ENCODE results near the gene NCSTN.
A peak's percentile ranks its signal among the peaks of the same experiment; 100 is the strongest.
"Not testable (repeated sequence)": the region's sequence is repeated elsewhere in the genome, so short reads cannot be mapped to it uniquely, and the experiment has no call there.

NCSTN gene

DNA sequence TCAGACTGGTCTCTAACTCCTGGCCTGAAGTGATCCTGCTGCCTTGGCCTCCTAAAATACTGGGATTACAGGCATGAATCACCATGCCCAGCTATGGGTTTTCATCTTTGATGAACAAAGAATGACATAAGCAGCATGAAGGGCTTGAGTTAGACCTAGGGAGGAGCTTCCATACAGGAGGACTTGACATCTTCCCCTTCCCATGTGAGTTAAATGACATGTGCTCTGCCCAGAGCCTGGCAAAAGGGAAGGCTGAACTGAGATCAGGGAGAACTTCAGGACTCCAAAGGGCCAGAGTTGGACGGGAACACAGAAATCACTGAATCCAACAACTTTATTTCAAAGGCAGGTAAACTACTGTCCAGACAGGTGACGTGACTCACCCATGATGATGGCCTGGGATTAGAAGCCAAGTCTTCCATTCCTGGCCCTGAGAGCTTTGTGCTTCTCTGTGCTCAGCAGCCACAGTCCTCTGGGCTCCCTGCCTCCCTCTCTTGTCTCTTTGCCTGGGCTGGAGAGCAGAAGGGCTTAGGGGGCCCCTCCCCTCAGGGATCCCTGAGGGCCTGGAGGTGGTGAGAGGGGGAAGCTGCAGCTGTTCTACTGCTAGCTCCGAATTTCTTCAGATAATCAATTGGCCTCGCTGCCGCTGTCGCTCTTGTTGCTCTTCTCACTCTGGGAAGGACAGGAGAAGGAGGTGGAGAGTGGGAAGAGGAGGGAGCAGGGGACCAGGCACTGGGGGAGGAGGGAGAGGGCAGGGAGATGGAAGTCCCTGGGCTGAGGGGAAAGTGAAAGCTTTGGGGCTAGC lies 31.3 kb downstream of the NCSTN start:
- peak; percentile 72 for DNase-seq

DNA sequence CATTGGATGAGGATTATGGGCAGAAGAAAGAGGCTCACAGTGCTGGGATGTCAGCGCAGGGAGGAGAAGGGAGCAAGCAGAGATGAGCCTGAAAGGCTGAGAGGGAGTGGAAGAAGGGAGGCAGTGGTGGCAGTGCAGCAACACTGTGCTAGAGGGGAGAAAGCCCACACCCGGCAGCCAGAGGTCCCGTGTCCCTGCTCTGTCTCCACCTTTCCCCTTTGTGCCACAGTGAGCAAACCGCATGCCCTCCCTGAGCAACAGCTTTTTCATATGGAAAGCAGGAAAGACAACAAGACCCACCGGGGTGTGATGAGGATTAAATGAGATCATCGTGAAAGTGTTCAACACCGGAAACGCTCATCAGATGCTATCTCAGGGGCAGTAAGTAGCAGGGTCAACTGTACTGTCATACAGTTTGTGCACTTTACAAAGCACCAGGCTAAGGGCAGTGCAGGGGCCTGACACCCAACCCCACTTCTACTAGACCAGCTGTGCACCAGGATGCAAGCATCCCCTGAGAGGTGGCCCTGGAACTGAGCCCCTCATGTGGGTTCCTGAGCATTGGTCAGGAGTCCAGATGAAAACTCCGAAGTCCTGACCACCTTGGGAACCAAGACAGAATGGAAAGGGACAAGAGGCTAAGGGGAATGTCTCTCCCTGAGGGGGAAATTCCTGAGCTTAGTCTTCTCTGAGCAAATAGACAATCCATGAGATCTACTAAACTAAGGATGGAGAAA lies 32.8 kb downstream of the NCSTN start:
- peak; percentile 67 for DNase-seq

DNA sequence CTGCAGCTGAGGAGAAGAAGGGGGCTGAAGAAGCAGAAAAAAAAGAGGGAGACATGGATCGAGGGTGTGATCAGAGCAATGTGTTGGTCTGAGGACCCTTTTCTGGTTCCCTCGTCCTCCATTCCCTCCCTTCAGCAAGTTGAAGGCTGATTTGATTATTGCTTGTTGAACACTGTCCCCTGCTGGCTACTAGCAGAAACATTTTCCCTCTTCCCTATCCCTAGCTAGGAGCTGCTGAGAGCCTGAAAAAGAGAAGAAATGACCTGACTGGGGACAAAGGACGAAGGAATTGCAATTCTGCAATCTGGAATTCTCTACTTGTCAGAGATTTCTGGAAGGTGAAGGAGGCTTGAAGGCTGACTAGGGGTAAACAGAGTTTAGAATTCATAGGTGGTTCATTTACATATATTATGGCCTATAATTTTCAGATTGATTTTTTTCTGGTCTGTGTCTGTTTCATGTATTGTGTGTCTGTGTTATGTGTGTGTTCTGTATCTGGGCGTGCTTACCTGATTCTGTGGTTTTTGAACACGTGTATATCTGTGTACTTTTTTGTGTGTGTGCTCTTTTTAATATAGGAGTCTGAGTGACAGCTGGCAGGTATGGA lies 33.4 kb downstream of the NCSTN start:
- peak; percentile 76 for DNase-seq

DNA sequence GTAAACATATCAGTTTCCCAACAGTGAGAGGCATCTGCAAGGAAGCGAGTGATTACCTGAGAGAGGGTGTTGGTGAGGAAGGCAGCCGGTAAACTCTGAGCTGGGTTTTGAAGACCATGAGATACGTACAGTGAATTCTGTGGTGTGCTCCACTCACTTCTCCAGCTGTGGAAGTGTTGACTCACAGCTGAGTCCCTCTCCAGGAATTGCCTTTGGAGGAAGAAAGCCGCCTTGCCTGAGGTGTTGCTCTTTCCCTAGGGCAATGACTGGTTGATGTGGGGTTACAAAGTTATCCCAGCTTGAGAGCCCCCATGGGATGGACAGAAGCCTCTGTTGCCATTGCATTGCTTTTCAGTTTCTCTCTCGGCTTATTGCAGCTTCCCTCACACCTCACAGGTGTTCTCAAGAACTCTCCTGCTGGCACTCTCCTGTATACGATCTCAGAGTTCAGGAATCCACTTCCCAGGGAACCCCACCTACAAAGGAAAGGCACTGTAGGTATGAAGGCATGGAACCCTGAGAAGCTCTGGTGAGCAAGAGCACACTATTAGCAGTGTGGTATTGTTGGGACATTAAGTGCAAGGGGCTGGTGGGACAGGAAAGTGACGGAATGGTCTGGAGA lies 34.5 kb downstream of the NCSTN start:
- DNase-seq, result no peak

DNA sequence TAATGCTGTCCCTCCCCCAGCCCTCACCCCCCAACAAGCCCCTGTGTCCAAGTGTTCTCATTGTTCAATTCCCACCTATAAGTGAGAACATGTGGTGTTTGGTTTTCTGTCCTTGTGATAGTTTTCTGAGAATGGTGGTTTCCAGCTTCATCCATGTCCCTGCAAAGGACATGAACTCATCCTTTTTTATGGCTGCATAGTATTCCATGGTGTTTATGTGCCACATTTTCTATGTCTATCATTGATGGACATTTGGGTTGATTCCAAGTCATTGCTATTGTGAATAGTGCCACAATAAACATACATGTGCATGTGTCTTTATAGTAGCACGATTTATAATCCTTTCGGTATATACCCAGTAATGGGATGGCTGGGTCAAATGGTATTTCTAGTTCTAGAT lies 41.6 kb downstream of the NCSTN start:
- not testable (repeated sequence) for DNase-seq

DNA sequence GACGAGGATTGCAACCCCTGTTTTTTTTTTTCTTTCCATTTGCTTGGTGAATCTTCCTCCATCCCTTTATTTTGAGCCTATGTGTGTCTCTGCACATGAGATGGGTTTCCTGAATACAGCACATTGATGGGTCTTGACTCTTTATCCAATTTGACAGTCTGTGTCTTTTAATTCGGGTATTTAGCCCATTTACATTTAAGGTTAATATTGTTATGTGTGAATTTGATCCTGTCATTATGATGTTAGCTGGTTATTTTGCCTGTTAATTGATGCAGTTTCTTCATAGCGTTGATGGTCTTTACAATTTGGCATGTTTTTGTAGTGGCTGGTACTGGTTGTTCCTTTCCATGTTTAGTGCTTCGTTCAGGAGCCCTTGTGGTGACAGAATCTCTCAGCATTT lies 45.2 kb downstream of the NCSTN start:
- DNase-seq, result not testable (repeated sequence)

DNA sequence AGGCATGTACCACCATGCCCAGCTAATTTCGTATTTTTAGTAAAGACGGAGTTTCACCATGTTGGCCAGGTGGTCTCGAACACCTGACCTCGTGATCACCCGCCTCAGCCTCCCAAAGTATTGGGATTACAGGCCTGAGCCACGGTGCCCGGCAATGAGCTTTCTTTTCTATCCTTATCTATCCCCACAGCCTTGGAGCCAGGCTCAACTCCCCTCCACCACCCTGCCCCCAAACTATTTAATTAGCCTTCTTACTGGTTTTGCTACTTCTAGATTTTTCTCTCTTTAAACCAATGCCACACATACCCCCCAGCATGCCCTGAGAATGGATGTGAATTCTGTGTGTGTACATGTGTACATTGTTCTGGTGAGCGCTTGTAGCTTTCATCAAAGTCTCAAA lies 51.5 kb downstream of the NCSTN start:
- DNase-seq, result no peak

DNA sequence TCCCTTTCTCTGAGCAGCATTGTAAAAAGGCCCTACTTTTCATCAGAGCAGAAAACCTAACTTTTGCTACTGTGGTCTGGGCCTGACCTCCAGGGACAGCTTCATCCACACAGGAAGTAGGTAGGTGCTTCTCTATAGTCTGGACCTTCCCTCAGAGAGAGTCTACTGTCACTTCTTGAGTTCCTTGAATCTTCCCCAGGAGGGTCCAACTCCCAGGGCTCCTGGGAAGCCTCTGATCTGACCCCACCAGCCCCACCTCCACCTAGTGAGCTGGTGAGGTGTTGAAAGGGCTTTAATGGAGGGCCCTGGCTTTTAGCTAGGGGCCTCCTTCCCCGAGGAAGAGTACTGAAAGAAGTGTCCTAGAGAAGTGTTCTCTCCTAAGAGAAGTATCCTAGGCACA lies 54.5 kb downstream of the NCSTN start:
- DNase-seq, result no peak

DNA sequence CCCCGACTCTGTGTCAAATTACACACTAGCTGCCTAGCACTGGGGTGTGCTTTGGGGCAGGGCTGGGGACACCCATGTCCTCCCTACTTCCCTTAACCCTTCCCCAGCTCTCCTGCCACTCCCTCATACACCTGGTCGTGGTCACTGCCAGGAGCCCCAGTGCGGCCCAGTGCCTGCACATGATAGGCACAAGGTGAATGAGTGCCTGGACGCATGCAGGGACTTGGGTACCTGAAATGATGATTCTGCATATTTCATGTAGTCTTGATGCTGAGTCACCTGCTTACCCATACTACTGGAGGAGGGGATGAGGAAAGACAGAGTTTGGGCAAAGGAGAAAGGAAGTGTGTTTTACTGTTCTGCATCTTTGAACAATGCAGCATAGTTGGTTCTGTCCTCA lies 55.6 kb downstream of the NCSTN start:
- DNase-seq, result no peak

DNA sequence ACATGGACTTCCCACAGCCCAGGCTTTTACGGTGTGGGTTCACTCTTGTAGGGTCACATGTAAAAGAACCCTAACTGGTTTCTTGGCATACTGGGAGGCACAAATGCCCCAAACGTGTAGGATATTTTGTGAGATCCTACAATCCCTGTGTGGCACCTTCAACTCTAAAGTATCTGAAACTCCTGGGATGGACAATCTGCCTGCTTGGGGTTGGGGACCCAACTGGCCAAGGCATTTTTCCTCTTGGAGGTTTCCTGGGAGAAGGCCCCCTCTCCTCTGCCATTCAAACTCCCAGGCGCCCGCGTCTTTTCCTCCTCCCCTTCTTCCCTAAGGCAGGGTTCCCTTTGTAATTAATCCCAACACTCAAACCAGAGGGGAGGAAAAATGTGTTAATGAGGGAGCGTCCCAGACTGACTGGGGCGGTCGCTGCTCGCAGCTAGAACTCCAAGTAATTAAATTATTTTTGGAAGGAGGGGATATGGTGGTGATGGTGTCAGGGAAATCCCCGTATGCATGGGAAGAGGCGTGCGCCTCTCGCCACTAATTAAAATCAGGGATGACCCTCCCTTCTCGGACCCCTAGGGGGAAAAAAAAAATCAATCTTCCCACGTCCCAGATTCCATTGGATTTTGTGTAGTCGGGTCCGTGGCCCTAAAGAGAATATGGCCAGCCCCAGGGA lies 56.5 kb downstream of the NCSTN start:
- no peak for DNase-seq

DNA sequence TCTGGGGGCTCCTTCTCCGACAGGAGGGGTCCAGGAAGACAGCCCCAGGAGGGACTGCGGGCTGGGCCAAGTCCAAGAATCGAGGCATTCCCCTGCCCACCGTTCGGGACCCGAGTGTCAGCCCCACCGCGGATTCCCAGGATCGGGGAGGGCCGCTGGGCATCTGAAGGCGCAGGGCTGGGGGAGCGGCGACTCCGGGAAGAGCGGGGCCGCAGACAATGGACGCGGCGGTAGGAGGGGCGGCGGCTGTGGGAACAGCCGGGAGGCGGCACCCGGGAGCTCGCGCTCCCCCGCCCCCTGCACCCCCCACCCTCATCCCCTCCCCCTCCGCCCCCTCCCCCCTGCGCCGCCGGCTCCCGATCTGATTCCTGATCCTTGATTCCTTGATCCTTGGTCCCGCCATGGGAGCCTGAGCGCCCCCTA lies 57.1 kb downstream of the NCSTN start, which contains the start of gene VANGL2:
TSS of gene VANGL2 (plus strand) at position 342 of the 423 bp plus-strand sequence. CDS start 15,274 bp downstream, outside the sequence.
- peak; percentile 27 for DNase-seq

DNA sequence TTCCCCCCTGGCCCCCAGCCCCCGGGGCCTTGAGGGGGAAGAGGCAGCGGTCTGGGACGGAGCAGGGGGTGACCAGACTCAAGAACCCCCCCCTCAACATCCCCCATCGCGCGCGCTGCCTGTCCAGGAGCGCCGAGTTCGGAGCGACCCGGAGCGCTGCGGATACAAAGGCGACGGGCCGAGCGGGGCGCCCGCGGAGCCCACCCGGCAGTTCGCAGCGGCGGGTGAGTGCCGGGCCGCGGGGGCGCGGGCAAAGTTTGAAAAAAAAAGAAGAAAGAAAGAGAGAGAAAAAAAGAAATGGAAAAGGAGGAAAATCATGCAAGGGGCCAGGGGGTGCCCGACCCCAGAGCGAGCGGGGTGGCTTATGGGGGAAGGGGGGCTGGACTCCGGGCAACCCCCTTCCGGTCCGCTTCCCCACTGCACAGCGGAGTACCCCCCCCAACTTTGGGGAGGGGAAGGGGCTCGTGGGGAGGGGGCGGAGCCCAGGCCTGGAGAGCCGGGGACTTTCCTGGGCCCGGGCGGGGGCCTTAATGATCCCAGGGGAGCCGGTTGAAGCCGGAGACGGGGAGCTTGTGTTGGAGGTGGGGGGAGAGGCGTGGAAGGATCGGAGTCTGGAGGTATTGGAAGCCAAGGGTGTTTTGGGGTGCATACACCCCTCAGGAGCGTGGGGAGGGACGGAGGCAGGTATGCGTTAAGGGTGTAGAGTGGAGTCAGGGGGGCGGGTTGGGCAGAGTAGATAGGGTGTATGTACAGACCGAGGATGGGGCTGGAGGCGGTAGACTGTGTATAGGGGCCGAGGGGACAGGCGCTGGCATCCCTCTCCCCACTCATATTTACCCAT lies 57.7 kb downstream of the NCSTN start:
- no peak for DNase-seq

DNA sequence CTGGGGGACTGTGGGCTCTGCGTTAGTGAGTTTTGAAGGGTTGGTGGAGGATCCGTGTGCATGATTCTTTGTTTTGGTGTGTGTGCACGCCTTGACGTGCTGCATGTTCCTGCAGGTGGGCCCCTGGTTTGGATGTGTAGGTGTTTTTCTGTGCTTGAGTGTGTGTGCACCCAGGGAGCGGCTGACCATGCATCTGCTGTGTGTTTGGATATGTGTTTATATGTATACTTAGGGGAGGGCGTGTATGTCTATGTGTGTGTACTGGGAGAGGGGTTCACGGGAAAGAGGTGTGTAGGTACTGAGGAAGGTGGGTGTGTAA lies 58.3 kb downstream of the NCSTN start:
- DNase-seq, result no peak

DNA sequence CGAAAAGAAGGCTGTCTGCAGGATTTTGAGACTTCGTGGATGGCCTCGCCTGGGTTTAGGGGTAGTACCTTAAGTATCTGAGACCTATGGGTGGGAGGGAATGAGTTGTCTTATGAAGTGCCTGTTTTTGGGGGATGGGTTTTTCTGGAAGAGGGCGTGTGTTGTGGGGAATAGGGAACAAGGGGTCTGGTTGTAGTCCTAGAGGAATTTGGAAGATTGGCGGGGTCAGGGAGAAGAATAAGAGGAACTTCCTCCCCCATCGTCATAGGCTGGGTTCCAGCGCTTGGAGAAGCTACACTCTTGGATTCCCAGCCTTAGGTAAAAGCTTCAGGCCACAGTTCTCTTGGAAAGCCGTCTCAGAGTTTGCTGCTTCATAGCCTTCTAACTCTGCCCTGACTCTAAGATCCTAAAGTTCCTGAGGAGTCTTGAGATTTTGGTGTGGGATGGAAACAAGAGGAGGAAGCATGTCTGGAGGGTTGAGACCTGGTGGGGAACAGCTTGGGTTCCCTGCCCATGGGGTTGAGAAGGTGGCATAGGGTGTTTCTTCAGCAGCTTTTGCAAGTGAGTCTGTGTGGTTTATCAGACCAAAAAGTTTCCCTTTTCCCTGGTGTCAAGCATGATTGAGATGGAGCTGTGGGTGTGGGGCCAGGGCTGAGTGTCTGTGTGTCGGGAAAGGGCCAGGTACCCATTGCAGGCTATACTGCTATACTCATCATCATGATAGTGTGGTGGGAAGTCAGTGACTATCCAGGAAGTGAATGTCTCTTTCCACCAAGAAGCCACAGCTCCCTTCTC lies 59.0 kb downstream of the NCSTN start:
- no peak for DNase-seq

DNA sequence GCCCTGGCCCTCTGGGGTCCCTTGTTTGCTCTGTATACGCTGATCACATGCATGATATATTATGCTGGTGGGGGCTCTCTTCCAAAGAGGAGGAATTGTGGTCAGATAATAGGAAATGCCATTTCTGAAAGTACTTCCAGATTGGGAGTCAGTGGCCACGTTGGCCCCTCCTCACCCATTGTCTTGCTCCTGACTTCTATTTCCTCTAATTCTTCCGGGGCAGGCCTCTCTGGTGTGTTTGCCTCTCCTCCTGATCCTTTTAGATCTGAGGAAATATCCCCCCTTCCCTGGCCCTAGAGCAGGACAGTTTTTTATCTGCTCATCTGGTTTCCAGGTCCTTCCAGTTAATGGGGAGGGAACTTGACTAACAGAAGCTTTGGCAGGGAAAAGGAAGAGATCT lies 60.1 kb downstream of the NCSTN start:
- DNase-seq, result no peak

DNA sequence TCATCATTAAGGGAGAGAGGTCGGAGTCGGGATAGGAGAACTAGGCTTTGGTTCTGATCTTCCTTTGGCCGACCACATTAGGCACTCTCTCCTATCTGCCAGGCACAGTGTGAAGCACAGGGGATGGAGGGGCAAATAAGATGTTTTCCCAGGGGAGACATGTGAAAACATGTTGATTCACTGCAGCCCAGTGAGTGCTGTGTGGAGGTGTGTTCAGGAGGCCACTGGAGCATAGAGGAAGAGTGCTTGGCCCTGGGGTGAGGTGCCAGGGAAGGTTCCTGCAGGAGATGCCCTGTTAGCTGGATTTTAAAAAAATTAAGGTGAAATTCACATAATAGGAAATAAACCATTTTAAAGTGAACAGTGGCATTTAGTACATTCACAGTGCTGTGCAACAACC lies 60.9 kb downstream of the NCSTN start:
- DNase-seq, result no peak

DNA sequence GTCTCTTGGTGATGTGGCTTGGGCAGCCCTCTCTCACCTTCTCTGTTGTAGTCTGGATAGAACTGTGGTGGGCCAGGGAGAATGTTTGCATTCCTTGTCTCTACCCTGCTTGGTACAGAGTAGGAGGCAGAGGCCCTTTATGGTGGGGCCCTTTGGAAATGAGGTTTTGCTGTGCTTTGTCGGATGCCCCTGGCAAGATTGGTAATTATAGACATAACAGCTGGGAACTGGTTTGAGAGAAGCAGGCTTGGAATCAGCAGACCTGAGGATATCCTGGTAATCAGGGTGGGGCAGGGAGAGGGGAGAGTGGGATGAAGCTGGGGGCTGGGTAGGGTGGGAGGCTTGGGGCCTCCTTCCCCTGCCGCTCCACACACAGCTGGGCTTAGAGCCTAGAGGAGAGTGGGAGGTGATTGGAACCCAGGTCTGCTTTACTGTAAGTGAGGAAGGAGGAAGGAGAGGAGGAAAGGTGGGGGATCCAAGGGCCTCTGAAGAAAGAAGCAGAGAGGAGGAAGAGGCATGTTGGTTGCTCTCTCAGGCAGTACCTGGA lies 62.2 kb downstream of the NCSTN start:
- no peak for DNase-seq

DNA sequence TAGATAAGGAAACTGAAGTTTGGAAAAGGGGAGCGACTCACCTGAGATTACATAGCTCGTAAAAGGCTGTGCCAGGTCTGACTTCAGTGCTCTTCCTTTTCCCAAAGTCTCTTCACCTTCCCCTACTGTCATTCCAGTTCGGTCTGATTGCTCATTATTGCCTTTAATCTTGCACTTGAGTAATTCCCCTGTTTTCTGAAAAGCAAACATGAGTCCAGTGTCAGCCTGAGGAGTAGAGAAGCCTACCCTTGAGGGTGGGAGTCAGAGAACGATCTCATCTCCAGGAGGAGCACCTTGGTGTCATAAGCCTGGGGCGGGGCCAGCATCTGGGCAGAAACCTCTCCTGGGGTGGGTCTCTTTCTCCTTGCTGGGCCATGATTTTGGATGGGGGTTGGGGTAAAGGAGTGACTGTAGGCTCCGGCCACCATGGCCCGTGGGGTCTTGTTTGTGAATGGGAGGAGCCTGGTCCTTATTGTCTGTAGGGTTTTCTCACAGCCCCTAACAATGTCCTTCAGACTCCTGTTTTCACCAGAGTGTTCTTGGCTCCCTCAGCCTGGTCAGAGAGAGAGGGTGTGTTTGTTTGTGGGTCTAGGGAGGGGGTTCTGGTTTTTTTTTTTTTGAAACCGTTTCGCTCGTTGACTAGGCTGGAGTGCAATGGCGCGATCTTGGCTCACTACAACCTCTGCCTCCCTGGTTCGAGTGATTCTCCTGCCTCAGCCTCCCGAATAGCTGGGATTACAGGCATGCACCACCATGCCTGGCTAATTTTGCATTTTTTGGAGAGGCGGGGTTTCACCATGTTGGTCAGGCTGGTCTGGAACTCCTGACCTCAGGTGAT lies 63.2 kb downstream of the NCSTN start:
- no peak for DNase-seq

DNA sequence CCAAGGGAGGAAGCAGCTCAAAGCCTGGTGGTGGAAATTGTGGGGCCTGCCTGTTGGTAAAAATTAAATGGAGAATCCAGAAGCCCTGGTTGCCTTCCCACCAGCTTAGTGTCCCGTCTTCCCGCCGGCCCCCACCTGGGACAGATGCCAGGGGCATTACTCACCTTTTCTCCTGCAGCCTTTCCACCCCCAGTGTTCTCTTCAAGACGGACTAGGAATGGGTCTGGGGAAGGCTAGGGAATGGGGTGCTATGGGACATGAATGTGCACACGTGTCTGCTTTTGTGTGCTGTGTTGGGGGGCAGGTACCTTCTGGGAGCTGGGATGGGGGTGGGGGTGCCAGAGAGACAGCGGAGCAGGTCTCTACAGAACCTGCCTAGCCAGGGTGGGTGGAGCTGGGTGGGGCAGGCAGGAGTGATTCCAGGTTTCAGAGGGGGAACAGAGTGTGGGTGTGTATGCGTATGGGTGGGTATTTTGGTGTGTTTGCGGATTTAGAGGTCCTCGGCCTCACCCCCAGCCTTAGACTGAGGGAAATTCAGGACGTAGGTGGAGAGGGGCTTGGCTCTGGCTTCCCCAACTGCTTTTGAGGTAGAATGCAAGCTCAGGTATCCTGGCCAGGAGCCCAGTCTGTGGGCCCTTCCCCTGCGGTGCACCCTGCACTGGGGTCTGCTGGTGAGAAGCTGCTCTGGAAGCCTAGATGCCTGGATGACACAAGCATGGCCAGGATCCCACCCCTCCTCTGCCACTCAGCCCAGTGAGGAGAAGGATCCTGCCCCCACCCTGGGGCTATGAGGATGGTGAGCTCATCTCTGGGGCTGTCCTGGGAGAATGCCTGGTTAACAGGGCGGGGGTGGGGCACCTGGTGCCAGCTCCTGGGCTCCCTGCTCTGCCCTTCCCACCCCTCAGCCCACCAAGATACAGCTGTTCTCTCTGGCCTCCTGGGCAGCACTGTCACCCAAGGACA lies 64.9 kb downstream of the NCSTN start:
- no peak for DNase-seq

All from suppressor macrophage treated with lipopolysaccharide for 4 hours (primary cell).